ENCODE data around the gene ASPSCR1.

GRCh38 chr17:81939881-81940385 lies 37.5 kb upstream of the ASPSCR1 start:
- no peak for TF ChIP-seq CTCF (IDR thresholded peaks at IDR 0.05)
- no peak for TF ChIP-seq POLR2A (IDR thresholded peaks at IDR 0.05)

All from testis (tissue), 2 donors.